GM21717 (cell line): Measurements from ENCODE around the gene EFHB.
"Not testable (repeated sequence)": the region's sequence is repeated elsewhere in the genome, so short reads cannot be mapped to it uniquely, and the experiment has no call there.

Experiments used
- ATAC-seq: cut with Tn5 transposase; IDR thresholded peaks from one replicate; pipeline ENCODE4 v1.9.1; 2021; ENCODE audit warnings: mild to moderate bottlenecking, moderate library complexity; ENCODE audit not compliant: unreplicated experiment

EFHB gene

GRCh38 chr3:19855318-19855717, 78.7 kb downstream of the EFHB start:
- not testable (repeated sequence) for ATAC-seq

GRCh38 chr3:19846609-19847008, 87.4 kb downstream of the EFHB start:
- not testable (repeated sequence) for ATAC-seq
